ENCODE results near the gene DNAL4. TPM values are rescaled to one million over a fixed set of nuclear protein-coding genes. Genes with fewer than 3 reads are reported as not detected.
"Not testable (repeated sequence)": the region's sequence is repeated elsewhere in the genome, so short reads cannot be mapped to it uniquely, and the experiment has no call there.

DNAL4 gene
- total RNA-seq, 1 donor from 2014 or later: 19.4 TPM

DNA sequence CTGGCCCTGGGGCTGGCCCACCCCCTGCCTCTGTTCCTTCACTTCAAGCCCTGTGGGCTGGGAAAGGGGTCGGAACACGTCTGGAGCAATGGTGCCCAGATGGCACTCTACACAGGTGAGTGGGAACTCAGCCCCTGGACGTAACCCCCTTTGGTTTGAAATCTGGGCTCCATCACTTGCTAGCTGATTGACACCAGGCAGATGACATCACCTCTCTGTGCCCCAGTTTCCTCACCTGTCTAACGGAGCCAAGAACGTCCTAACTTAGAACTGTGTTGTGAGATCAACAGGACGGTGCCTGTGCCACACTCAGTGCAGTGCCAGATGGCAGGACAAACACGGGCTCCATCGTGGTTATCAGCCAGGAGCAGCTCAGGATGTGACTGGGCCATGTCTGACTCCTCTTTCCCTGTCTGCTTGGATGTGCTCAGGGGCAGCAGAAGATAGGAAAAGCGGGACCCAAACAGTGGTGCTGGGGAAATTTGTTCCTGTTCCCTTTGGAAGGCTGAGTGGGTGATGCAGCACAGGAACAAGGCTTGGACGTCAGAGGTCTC is 25.5 kb upstream of the DNAL4 start:
- no peak for TF ChIP-seq CTCF (IDR thresholded peaks at IDR 0.05; ENCODE audit: partially characterized antibody, unreplicated experiment)
- H3K36me3 Mint-ChIP-seq (ENCODE audit: unreplicated experiment): peaks cover 5% of the 10 kb centered on the region
- H3K4me1 Mint-ChIP-seq (ENCODE audit: low read depth, unreplicated experiment): peaks cover 5% of the 10 kb centered on the region
- peaks cover 7% of the 10 kb centered on the region for H3K9me3 Mint-ChIP-seq (ENCODE audit: unreplicated experiment)
- H3K27ac Mint-ChIP-seq (ENCODE audit: unreplicated experiment): no peak overlapping the region
- DNase-seq: no peak
- peaks cover 10% of the 10 kb centered on the region for H3K27me3 Mint-ChIP-seq (ENCODE audit: unreplicated experiment)
- no peak overlapping the region for H3K4me3 Mint-ChIP-seq (ENCODE audit: unreplicated experiment)

GRCh38 chr22:38817196-38817595 is 23.3 kb upstream of the DNAL4 start:
- Mint-ChIP-seq H3K4me1 (ENCODE audit: low read depth, unreplicated experiment) (peaks cover 12% of the 10 kb centered on the region), H3K27me3 (ENCODE audit: unreplicated experiment) (peaks cover 8% of the 10 kb centered on the region), H3K36me3 (ENCODE audit: unreplicated experiment) (peaks cover 5% of the 10 kb centered on the region), H3K27ac (ENCODE audit: unreplicated experiment) (no peak overlapping the region), H3K4me3 (ENCODE audit: unreplicated experiment) (no peak overlapping the region), H3K9me3 (ENCODE audit: unreplicated experiment) (peaks cover 7% of the 10 kb centered on the region)
- no peak for TF ChIP-seq CTCF (IDR thresholded peaks at IDR 0.05; ENCODE audit: partially characterized antibody, unreplicated experiment)
- DNase-seq: no peak

- no peak for DNase-seq
- Mint-ChIP-seq H3K4me1 (ENCODE audit: low read depth, unreplicated experiment) (peaks cover 12% of the 10 kb centered on the region), H3K27ac (ENCODE audit: unreplicated experiment) (no peak overlapping the region), H3K27me3 (ENCODE audit: unreplicated experiment) (peaks cover 7% of the 10 kb centered on the region), H3K9me3 (ENCODE audit: unreplicated experiment) (peaks cover 9% of the 10 kb centered on the region), H3K4me3 (ENCODE audit: unreplicated experiment) (no peak overlapping the region), H3K36me3 (ENCODE audit: unreplicated experiment) (peaks cover 11% of the 10 kb centered on the region)
- no peak for TF ChIP-seq CTCF (IDR thresholded peaks at IDR 0.05; ENCODE audit: partially characterized antibody, unreplicated experiment)
Observed at GRCh38 chr22:38815842-38816241, 21.9 kb upstream of the DNAL4 start.

DNA sequence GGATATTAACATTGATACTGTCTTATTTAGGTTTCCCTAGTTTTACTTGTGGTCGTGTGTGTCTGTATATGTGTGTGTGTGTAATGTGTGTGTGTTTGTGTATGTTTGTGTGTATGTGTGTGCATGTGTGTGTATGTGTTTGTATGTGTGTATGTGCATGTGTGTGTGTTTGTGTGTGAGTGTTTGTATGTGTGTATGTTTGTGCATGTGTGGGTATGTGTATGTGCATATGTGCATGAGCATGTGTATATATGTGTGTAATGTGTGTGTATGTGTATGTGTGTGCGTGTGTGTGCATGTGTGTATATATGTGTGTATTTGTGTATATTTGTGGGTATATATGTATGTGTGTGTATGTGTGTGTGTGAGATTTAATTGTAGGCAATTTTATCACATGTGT is 17.3 kb upstream of the DNAL4 start:
- TF ChIP-seq CTCF (IDR thresholded peaks at IDR 0.05; ENCODE audit: partially characterized antibody, unreplicated experiment): no peak
- no peak overlapping the region for H3K27ac Mint-ChIP-seq (ENCODE audit: unreplicated experiment)
- DNase-seq: no peak
- H3K4me3 Mint-ChIP-seq (ENCODE audit: unreplicated experiment): peak overlapping the region; percentile 43
- H3K4me1 Mint-ChIP-seq (ENCODE audit: low read depth, unreplicated experiment): peaks cover 7% of the 10 kb centered on the region
- peaks cover 2% of the 10 kb centered on the region for H3K27me3 Mint-ChIP-seq (ENCODE audit: unreplicated experiment)
- H3K9me3 Mint-ChIP-seq (ENCODE audit: unreplicated experiment): peaks cover 4% of the 10 kb centered on the region
- H3K36me3 Mint-ChIP-seq (ENCODE audit: unreplicated experiment): peaks cover 7% of the 10 kb centered on the region

DNA sequence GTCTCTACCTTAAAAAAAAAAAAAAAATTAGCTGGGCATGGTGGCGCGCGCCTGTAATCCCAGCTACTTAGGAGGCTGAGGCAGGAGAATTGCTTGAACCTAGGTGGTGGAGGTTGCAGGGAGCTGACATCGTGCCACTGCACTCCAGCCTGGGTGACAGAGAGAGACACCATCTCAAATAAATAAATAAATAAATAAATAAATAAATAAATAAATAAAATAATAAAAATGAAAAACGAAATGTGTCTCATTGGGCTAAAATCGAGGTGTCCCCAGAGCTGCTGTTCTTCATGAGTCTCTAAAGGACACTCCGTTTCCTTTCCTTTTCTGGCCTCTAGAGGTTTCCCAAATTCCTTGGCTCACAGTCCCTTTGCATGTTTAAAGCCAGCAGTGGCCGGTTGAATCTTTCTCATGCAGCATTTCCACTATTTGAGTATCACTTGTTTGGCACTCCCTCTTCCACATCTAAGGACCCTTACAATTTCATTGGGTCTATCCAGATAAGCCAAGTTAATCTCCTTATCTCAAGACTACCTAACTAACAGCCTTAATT is 11.2 kb upstream of the DNAL4 start:
- not testable (repeated sequence) for H3K9me3 Mint-ChIP-seq (ENCODE audit: unreplicated experiment); H3K4me3 Mint-ChIP-seq (ENCODE audit: unreplicated experiment); H3K36me3 Mint-ChIP-seq (ENCODE audit: unreplicated experiment); H3K27ac Mint-ChIP-seq (ENCODE audit: unreplicated experiment); H3K27me3 Mint-ChIP-seq (ENCODE audit: unreplicated experiment); H3K4me1 Mint-ChIP-seq (ENCODE audit: low read depth, unreplicated experiment); DNase-seq

Data from glutamatergic neuron (in vitro differentiated cells).